CD4-positive, alpha-beta T cell treated with Interleukin-10 for 1 hour (primary cell): ENCODE data around the gene BICC1.

Experiments used
- DNase-seq: peaks from one replicate; pipeline ENCODE4 v3.0.0-alpha.2; 2020

The BICC1 gene

DNA sequence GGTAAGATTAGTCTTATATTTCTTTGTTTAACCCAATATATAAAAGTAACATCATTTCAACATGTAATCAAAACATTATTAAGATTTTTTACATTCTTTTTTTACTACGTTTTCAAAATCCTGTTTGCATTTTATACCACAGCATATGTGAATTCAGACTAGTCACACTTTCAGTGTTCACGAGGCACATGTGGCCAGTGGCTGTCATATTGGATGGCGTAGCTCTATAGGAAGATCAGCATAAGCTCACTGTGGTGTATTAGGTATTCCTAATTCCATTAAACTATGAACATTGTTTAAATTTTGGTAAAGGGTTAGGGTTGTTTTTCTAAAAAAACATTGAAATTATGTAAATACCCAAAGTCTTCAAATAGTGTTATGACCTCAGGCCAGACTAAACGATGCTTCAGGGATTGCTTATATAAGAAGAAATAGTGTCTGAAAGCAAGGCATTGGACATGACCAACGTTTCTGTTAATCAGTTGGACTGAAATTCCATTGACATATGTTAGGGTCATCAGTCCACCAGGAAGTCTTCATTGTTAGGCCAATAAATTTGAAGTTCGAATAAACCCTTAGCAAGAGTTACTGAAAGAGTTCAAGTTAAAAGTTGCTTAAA, 97.0 kb downstream of the BICC1 start:
- DNase-seq: no peak

GRCh38 chr10:58615237-58615935, 102.7 kb downstream of the BICC1 start:
- DNase-seq: no peak

DNA sequence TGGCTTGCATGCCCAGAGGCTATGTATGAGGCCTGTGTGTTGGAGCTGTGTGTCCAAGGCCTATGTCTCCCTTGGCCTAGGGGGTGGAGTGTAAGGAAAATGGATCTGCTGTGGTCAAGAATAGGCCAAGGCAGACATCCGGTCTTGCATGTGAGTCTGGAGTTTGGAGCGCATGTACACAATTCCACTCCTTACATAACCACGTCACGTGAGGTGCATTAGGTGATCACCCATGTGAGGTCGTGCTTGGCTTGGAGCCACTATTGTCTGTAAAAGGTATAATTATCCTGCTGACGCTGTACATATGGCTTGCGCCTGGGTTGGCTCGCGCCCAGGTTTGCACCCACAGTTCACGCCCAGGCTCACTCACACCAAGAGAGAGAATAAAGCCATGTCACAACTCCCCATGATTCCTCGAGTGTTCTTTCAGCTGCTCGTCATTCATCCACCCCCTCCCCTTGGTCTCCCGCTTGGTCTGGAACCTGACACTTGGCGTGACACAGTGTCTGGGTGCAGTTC, 105.5 kb downstream of the BICC1 start:
- DNase-seq: no peak

DNA sequence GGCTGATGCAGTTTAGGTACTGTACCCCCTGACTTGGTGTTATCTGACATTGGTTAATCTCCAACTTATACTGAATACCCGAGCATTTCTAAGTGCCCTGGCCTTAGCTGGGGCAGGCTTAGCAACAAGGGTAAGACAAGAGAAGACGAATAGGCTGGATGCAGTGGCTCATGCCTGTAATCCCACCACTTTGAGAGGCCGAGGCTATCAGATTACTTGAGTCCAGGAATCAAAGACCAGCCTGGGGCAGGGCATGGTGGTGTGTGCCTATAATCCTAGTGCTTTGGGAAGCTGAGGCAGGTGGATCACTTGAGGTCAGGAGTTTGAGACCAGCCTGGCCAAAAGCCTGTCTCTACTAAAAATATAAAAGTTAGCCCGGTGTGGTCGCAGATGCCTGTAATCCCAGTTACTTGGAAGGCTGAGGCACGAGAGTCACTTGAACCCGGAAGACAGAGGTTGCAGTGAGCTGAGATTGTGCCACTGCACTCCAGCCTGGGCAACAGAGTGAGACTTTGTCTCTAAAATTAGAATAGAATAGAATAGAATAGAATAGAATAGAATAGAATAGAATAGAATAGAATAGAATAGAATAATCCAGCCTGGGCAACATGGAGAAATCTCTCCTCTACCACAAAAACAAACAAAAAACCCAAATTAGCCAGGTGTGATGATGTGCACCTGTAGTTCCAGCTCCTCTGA, 108.9 kb downstream of the BICC1 start:
- no peak for DNase-seq

GRCh38 chr10:58622246-58622645, 109.6 kb downstream of the BICC1 start:
- no peak for DNase-seq

- DNase-seq: no peak
These were observed 112.4 kb downstream of the BICC1 start for GRCh38 chr10:58625070-58625469.

- DNase-seq: no peak
These were observed 114.7 kb downstream of the BICC1 start for GRCh38 chr10:58627392-58627791.

DNA sequence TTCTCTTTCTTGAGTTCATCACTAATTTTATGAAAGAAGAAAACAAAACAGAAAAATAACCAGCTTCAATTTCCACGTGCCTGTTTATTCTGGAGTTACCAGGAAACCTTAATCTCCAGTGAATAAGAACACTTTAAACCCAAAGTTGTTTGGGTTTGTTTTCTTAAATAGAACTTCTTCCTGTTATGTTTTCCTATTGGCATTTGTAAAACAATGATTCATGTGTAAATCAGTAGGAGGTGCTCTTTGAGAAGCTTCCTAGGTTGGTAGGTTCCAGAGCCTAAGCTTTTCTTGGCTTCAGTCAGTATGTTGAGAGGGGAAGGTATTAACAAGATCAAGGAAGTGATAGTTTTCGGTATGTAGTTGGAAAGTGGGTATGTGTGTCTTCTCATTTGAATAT, 119.0 kb downstream of the BICC1 start:
- no peak for DNase-seq

GRCh38 chr10:58632216-58632615, 119.5 kb downstream of the BICC1 start:
- DNase-seq: no peak

GRCh38 chr10:58637352-58637751, 124.7 kb downstream of the BICC1 start:
- DNase-seq: no peak

- DNase-seq: no peak
These were observed 125.7 kb downstream of the BICC1 start for GRCh38 chr10:58638388-58638787.

DNA sequence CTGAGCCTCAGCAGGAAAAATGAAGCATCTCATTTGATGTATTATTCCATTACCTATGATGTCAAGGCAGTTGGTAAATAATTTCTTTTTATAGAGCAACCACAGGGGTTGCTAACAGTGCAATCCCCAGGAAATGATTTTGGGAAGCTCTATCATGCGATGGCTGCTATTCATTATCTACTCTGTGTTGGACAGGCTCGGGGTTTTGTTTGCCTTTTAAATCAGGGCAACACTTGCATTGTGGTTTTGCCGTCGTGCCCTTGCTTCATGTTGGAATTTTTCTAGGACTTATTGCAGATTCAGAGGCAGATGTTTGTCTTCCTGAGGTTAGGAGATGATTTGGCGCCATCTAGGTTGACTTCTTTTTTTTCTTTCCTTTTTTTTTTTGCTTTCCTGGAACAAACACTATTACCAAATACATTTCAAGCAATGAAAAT, 128.4 kb downstream of the BICC1 start:
- no peak for DNase-seq

DNA sequence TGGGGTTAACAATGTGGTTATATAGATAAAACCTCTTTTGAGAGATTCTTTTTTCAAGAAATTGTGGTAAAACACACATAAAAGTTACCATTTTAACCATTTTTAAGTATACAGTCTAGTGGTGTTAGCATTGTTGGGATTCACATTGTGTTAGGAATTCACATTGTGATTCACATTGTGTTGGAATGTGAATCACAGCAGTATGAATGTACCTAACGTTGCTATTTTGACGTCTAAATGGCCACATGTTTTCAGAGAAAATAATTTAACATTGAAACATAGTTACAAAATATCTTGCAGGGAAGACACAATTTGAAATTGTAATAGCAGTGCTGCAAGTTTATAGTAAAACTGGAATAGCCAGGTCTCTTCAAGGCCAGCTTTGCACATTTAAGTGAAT, 129.0 kb downstream of the BICC1 start:
- DNase-seq: no peak

GRCh38 chr10:58642283-58642682, 129.6 kb downstream of the BICC1 start:
- no peak for DNase-seq

GRCh38 chr10:58642916-58643428, 130.3 kb downstream of the BICC1 start:
- DNase-seq: no peak

DNA sequence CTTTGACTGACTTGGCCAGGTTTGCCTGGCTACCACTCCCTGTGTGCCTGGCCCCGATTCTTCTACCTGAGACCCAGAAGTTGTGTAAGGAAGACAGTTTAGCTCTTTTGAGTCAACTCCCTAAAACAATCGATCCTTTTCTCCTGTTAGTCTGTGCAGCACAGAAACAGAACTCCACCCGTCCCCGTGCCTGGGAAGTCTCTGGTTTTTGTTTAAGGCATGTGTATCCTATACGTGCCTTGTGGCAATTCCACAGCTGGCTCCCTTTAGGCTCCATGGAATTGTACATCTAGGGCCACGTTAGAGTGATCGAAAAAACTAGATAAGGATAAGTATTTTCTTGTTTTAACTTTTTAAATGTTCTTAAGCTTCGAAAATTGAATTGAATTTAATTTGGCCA, 131.6 kb downstream of the BICC1 start:
- no peak for DNase-seq

GRCh38 chr10:58645416-58646146, 132.9 kb downstream of the BICC1 start:
- DNase-seq: no peak

DNA sequence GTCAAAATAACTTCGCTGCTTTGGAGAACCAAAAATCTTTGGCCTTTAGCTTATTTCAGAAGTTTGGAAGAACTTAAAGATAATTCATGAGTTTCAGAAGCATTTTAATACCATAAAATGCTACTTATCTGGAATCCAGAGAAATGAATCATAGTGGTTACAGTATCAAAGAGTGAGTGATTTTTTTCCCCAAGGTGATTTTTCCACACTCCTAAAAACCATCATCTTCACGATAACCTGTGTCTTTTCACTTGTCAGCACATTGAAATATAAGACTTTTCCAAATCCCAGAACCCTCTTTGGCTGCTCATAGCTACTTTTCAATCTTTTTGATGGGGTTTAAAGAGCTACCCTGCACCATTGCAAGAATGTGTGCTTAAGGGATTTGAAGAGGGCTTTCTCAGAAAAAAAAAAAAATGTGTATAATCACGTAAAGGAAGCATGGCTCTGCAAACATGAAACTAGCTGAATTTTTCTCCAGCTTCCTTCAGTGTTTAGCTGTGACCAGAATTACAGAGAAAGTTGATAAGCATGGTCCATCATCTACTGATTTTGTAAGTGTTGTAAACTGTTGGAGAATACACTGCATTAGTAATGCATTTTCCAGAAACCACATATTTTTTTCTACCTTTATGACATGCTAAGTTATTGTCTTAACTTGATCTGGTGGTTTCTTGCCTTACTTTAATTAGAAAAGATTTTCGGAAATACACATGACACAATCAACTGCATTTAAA, 134.9 kb downstream of the BICC1 start:
- no peak for DNase-seq

- DNase-seq: no peak
These were observed 135.5 kb downstream of the BICC1 start for GRCh38 chr10:58648131-58648530.

GRCh38 chr10:58651040-58651439, 138.4 kb downstream of the BICC1 start:
- DNase-seq: no peak

GRCh38 chr10:58651742-58652141, 139.1 kb downstream of the BICC1 start:
- DNase-seq: no peak

- no peak for DNase-seq
These were observed 140.5 kb downstream of the BICC1 start for GRCh38 chr10:58653139-58653538.
